CD4-positive, alpha-beta T cell treated with Interleukin-6 for 4 hours (primary cell): ENCODE results near the gene EPDR1.

ENCODE experiments used
- DNase-seq: peaks from one replicate; pipeline ENCODE4 v3.0.0-alpha.2; 2020; ENCODE audit warnings: mixed read lengths

Gene EPDR1

GRCh38 chr7:37920305-37920848, at the start of gene EPDR1:
Gene EPDR1 (plus strand): TSS chr7:37920640. CDS start chr7:37920940, 300 bp downstream.
- DNase-seq = peak; percentile 7

- DNase-seq = no peak
Measured at GRCh38 chr7:37882086-37882485, 38.4 kb upstream of the EPDR1 start.

- no peak for DNase-seq
Measured at GRCh38 chr7:37893359-37893758, 27.1 kb upstream of the EPDR1 start.

GRCh38 chr7:37894671-37895070, 25.8 kb upstream of the EPDR1 start:
- no peak for DNase-seq

- DNase-seq = no peak
Measured at GRCh38 chr7:37899712-37900247, 20.7 kb upstream of the EPDR1 start.

GRCh38 chr7:37901236-37901827, 19.1 kb upstream of the EPDR1 start:
- DNase-seq = no peak

GRCh38 chr7:37901890-37902524, 18.4 kb upstream of the EPDR1 start:
- DNase-seq = no peak

GRCh38 chr7:37908221-37908788, 12.1 kb upstream of the EPDR1 start:
- no peak for DNase-seq

GRCh38 chr7:37912756-37913155, 7.7 kb upstream of the EPDR1 start:
- no peak for DNase-seq

GRCh38 chr7:37915438-37915837, 5.0 kb upstream of the EPDR1 start:
- no peak for DNase-seq

GRCh38 chr7:37916017-37916672, 4.3 kb upstream of the EPDR1 start:
- no peak for DNase-seq

- DNase-seq = no peak
Measured at GRCh38 chr7:37916673-37917660, 3.5 kb upstream of the EPDR1 start, which contains the start of gene SFRP4. Gene SFRP4 (minus strand): TSS chr7:37916817. CDS start chr7:37916537, 280 bp downstream.

GRCh38 chr7:37918526-37918925, 1.9 kb upstream of the EPDR1 start:
- DNase-seq = no peak

GRCh38 chr7:37920849-37921805, 687 bp downstream of the EPDR1 start:
- no peak for DNase-seq

- no peak for DNase-seq
Measured at GRCh38 chr7:37921876-37922275, 1.4 kb downstream of the EPDR1 start.

GRCh38 chr7:37923996-37924395, 3.6 kb downstream of the EPDR1 start:
- no peak for DNase-seq

GRCh38 chr7:37924491-37925041, 4.1 kb downstream of the EPDR1 start:
- DNase-seq = no peak

GRCh38 chr7:37925620-37926019, 5.2 kb downstream of the EPDR1 start:
- no peak for DNase-seq

GRCh38 chr7:37927773-37928444, 7.5 kb downstream of the EPDR1 start:
- DNase-seq = no peak

GRCh38 chr7:37928878-37929277, 8.4 kb downstream of the EPDR1 start:
- DNase-seq = no peak
